ENCODE measurements around the gene CHST3. TPM values are rescaled to one million over a fixed set of nuclear protein-coding genes. Genes with fewer than 3 reads are reported as not detected.

The CHST3 gene
- total RNA-seq, 2 experiments from 2014 or later: 0.05 TPM; not detected in 1

DNA sequence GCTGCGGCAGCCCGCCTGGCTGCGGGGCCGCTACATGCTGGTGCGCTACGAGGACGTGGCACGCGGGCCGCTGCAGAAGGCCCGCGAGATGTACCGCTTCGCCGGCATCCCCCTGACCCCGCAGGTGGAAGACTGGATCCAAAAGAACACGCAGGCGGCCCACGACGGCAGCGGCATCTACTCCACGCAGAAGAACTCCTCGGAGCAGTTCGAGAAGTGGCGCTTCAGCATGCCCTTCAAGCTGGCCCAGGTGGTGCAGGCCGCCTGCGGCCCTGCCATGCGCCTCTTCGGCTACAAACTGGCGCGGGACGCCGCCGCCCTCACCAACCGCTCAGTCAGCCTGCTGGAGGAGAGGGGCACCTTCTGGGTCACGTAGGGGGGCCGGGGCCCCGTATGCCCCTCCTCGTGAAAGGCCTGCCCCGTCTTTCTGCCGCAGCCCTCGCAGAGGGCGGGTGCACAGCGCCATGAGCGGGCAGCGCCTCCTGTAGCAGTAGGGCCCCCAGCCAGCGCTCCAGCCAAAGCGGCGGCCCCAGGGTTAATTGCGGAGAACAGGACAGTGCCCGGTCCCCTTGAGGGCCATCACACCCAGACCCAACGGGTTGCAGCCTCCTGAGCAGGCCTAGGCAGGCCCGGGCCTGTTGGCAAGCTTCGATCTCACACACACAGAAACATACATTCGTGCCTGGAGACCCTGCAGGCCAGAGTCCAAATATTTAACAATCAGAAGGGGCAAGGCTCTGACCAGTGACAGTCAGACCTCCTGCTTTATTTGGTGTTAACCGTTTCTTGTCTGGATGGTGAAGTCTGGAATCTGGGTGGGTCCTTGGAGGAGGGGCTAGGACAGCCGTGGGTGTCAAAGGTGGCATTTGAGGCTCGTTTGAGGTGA, 44.1 kb downstream of the CHST3 start:
- no peaks in the 10 kb centered on the region for H3K9me3 Mint-ChIP-seq (ENCODE audit: low read depth)
- H3K27me3 Mint-ChIP-seq: no peaks in the 10 kb centered on the region
- H3K4me3 Mint-ChIP-seq: no peak overlapping the region
- no peaks in the 10 kb centered on the region for H3K36me3 Mint-ChIP-seq
- no peaks in the 10 kb centered on the region for H3K4me1 Mint-ChIP-seq
- CTCF ChIA-PET: no interaction called here
- DNase-seq (no peak), ATAC-seq (no peak)
- H3K27ac Mint-ChIP-seq: no peak overlapping the region

DNA sequence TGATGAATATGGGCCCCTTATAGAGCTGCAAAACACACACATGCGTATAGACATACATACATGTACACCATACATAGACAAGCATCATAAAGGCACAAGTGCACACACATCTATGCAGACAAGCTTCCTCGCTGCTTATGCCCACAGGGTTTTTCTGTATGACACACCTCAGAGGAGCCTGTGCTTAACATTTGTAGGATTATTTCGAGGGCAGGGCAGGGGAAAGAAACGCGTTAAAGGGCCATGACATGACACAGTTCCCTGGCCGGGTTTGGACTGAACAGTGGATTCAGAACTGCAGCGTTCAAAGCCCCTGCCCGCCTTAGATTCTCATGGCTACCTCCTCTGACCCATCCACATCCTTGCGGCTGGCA, 44.8 kb downstream of the CHST3 start:
- Mint-ChIP-seq H3K4me1 (no peaks in the 10 kb centered on the region), H3K27ac (no peak overlapping the region), H3K4me3 (no peak overlapping the region), H3K9me3 (ENCODE audit: low read depth) (no peaks in the 10 kb centered on the region), H3K36me3 (no peaks in the 10 kb centered on the region), H3K27me3 (no peaks in the 10 kb centered on the region)
- ATAC-seq (no peak), DNase-seq (no peak)
- CTCF ChIA-PET: no interaction called here

DNA sequence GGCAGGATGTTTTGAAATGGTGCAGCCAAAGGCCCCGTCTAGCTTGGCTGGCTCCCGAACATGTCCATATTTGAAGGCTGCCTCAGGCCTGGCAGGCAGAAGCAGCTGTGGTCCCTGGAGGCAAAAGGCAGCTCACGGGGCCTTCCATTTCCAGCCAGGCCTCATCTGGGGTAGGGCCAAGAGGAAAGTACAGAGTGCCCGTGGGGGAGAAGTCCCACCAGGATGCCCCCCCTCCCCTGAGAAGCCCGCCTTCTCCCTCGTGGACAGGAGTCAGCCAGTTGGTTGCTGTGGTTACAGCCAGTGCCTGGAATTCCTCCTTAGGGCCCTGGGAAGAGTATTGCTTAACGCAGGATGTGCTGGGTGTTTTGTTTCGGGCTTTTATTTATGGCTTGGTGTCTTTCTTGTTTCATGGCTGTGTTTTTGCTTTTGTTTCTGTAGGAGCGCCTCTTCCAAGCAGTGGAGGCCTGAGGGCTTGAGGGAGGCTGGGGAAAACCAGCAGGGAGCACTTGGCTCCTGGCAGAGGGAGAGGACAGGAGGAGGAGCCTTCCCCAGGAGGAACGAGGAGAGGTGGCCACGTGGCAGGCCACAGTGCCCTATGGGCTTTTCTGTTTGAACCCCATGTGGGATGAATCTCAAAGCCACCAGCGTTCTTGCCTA, 45.4 kb downstream of the CHST3 start:
- no peaks in the 10 kb centered on the region for H3K4me1 Mint-ChIP-seq
- no peaks in the 10 kb centered on the region for H3K36me3 Mint-ChIP-seq
- H3K27ac Mint-ChIP-seq: no peak overlapping the region
- CTCF ChIA-PET: no interaction called here
- H3K4me3 Mint-ChIP-seq: no peak overlapping the region
- H3K27me3 Mint-ChIP-seq: no peaks in the 10 kb centered on the region
- ATAC-seq (no peak), DNase-seq (no peak)
- no peaks in the 10 kb centered on the region for H3K9me3 Mint-ChIP-seq (ENCODE audit: low read depth)

DNA sequence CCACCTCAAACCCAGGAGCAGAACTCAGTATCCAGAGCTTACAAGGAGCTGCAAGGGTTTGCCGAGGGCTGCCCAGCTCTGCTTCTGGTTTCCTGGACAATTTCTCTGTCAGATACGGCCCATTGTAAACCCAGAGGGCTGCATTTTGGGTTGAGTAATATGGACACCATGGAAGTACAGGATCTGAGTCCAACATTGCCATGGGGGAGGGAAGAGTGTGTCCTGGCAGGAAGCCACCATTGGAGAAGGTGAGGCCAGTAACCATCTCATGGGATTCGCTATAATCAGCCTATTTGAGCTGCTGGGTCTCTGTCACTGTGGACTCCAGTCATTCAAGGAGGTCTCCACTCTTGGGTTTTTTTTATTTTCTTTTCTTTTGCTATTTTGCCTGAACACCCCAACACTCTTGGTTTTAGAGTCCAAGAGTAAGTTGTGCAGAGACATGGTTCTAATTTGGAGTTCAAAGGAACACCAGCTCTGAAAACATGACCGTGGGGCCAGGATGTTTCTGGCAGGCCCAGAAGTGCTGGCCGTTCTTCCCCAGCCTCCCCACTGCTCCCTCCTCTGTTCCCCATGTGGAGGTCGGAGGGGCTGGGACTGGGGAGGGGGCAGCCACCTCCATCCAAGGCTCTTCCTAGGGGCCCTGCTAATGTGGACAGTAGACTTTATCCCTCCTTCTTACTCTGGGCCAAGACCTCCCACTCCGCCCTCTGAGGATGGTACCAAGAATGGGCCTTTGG, 46.2 kb downstream of the CHST3 start:
- H3K9me3 Mint-ChIP-seq (ENCODE audit: low read depth): no peaks in the 10 kb centered on the region
- CTCF ChIA-PET: no interaction called here
- H3K27ac Mint-ChIP-seq: no peak overlapping the region
- H3K27me3 Mint-ChIP-seq: no peaks in the 10 kb centered on the region
- ATAC-seq: no peak
- no peak overlapping the region for H3K4me3 Mint-ChIP-seq
- DNase-seq: no peak
- no peaks in the 10 kb centered on the region for H3K36me3 Mint-ChIP-seq
- no peaks in the 10 kb centered on the region for H3K4me1 Mint-ChIP-seq

DNA sequence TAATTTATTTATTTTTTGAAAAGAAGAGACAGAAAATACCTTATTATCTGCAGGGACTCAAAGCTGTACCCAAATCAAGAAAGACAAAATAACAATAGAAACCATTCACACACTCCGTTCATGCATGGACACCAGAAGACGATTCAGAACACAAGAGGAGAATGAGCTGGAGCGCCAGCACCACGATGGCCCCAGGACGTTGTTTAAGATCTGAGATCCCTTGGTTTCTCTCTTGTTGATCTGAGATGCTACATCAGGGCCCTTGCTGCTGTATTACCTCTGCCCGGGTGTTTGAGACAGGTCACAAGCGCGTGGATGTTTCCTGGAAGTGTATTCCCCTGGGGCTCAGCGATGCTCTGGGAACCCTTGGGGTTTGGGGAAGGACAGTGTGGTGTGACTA, 46.8 kb downstream of the CHST3 start:
- Mint-ChIP-seq H3K36me3 (no peaks in the 10 kb centered on the region), H3K4me3 (no peak overlapping the region), H3K4me1 (no peaks in the 10 kb centered on the region), H3K27me3 (no peaks in the 10 kb centered on the region), H3K9me3 (ENCODE audit: low read depth) (no peaks in the 10 kb centered on the region), H3K27ac (no peak overlapping the region)
- ATAC-seq (no peak), DNase-seq (no peak)
- CTCF ChIA-PET: no interaction called here

DNA sequence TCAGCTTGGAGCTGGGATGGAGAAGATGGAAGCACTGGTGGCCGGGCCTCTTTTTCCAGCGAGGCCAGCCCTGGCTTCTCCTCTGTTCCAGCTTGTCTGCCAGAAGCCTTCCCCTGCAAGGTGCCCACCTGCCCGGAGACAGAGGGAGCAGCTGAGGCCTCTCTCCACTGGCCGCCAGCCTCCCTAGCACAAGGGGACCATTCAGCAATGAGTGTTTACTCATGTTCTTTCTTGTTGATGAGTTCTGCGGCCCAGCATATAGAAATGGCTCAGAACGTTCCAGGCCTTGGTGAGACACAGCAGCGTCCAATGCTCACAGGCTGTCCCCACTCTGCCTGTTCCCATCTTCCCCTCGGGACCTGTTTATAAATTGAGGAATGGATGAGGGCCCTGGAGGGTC, 47.3 kb downstream of the CHST3 start:
- H3K27ac Mint-ChIP-seq: no peak overlapping the region
- H3K27me3 Mint-ChIP-seq: no peaks in the 10 kb centered on the region
- ATAC-seq: no peak
- DNase-seq: no peak
- CTCF ChIA-PET: no interaction called here
- H3K9me3 Mint-ChIP-seq (ENCODE audit: low read depth): no peaks in the 10 kb centered on the region
- H3K36me3 Mint-ChIP-seq: no peaks in the 10 kb centered on the region
- H3K4me1 Mint-ChIP-seq: no peaks in the 10 kb centered on the region
- H3K4me3 Mint-ChIP-seq: no peak overlapping the region

DNA sequence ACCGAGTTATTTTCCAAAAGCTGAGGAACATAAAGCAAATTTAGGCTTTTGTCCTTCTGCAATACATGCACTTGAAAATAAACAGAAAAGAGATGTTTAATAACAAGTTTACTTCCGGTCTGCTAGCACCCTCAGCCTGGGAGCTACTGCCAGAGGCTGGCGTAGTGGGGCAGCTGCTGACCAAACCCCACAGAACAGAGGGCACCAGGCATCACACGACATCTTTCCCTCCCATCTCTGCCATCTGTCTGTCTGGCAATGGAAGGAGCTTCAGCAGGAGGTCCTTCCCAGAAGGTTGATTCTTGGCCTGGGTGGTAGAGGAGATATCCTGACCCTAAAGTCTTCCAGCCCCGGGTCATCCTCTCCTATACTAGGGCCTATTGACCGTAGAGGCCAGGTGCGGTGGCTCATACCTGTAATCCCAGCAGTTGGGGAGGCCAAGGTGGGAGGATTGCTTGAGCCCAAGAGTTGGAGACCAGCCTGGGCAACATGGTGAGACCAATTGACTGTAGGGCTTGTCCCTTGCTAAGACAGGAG, 47.8 kb downstream of the CHST3 start:
- H3K4me3 Mint-ChIP-seq: no peak overlapping the region
- CTCF ChIA-PET: no interaction called here
- ATAC-seq (no peak), DNase-seq (no peak)
- H3K4me1 Mint-ChIP-seq: no peaks in the 10 kb centered on the region
- H3K36me3 Mint-ChIP-seq: no peaks in the 10 kb centered on the region
- H3K9me3 Mint-ChIP-seq (ENCODE audit: low read depth): no peaks in the 10 kb centered on the region
- H3K27ac Mint-ChIP-seq: no peak overlapping the region
- no peaks in the 10 kb centered on the region for H3K27me3 Mint-ChIP-seq

DNA sequence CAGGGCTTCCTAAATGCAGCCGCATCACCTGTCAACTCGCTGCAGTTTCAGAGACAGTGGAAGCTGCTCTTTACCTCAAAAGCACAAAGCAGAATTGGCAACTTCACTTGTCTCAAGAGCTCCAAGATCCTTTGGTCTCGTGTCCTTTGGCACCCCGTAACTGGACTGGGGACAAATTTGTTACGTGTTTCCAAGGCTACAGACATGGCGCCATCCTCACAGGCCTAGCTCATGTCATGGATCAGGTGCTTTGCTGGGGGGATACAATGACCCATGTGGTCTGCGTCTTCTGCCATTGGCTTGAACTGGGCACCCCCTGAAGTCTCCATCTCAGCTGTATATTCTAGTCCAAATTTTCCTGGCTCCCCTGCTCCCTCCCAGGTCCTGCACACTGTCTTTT, 48.6 kb downstream of the CHST3 start:
- no peak for ATAC-seq
- no peak overlapping the region for H3K27ac Mint-ChIP-seq
- CTCF ChIA-PET: no interaction called here
- no peaks in the 10 kb centered on the region for H3K36me3 Mint-ChIP-seq
- no peaks in the 10 kb centered on the region for H3K4me1 Mint-ChIP-seq
- H3K9me3 Mint-ChIP-seq (ENCODE audit: low read depth): no peaks in the 10 kb centered on the region
- no peaks in the 10 kb centered on the region for H3K27me3 Mint-ChIP-seq
- no peak overlapping the region for H3K4me3 Mint-ChIP-seq
- DNase-seq: no peak

DNA sequence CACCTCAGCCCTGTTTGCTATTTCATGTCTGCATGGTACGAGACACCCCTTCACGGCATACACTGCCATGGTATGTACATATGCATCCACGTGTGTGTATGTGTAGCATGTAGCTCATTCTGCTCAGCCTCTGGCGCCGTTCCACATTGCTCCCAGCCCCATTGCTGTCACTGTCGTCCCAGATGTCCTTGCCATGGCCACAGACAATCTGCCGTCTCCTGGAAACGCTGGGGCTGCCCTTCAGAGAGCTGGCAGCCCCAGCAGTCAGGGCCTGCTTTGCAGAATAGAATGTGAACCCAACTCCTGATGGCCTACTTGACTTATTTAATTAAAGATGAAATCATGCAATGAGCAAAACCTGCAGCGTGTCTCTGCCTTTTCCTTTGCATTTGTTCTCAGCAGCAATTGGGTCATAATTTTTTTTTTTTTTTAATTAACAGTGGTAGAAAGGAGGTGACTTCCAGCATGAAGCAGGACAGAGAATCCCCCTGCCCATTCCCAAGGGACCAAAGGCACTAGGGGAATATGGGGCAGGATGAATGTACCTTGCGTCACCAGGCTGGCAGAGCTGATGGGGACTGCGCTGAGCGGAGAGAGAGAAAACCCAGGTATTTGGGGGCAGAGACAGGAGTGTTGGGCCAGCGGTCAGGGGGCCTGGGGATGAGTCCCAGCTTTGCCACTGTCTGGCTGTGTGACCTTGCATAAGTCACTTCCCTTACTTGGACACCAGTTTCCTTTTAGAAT, 49.2 kb downstream of the CHST3 start:
- ATAC-seq: no peak
- Mint-ChIP-seq H3K4me1 (no peaks in the 10 kb centered on the region), H3K27ac (no peak overlapping the region)

DNA sequence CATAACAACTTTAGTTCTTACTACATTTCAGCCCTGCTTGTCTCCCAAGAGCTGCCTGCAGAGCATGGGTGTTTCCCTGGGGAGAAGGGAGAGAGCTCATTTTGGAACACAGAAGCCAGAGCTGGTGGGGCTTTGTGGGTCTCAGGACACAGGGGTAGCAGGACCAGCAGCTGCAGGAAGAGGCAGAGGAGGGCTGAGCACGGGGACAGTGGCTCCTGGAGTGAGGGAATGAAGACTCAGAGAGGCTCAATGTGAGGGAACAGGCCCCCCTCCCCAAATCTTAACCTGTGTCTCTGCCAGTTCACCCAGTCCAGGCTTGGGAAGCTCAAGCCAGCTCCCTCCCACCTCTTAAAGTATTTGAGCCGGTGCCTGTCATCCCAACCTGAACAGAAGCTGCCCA, 50.0 kb downstream of the CHST3 start:
- no peaks in the 10 kb centered on the region for H3K27me3 Mint-ChIP-seq
- no peaks in the 10 kb centered on the region for H3K36me3 Mint-ChIP-seq
- no peak overlapping the region for H3K4me3 Mint-ChIP-seq
- no peaks in the 10 kb centered on the region for H3K4me1 Mint-ChIP-seq
- ATAC-seq: no peak
- H3K9me3 Mint-ChIP-seq (ENCODE audit: low read depth): no peaks in the 10 kb centered on the region
- CTCF ChIA-PET: interaction anchor here (1.5 kb wide), 1 partner anchor 34 kb away, joined by 4 read pairs; no protein-coding TSS in a partner anchor
- DNase-seq: no peak
- no peak overlapping the region for H3K27ac Mint-ChIP-seq

More for the DNA sequence above, 49.2 kb downstream of the CHST3 start:
- CTCF ChIA-PET: interaction anchor here (1.5 kb wide), 1 partner anchor 35 kb away, joined by 4 read pairs; no protein-coding TSS in a partner anchor
- no peak overlapping the region for H3K4me3 Mint-ChIP-seq
- DNase-seq: no peak
- no peaks in the 10 kb centered on the region for H3K36me3 Mint-ChIP-seq
- H3K9me3 Mint-ChIP-seq (ENCODE audit: low read depth): no peaks in the 10 kb centered on the region
- H3K27me3 Mint-ChIP-seq: no peaks in the 10 kb centered on the region

DNA sequence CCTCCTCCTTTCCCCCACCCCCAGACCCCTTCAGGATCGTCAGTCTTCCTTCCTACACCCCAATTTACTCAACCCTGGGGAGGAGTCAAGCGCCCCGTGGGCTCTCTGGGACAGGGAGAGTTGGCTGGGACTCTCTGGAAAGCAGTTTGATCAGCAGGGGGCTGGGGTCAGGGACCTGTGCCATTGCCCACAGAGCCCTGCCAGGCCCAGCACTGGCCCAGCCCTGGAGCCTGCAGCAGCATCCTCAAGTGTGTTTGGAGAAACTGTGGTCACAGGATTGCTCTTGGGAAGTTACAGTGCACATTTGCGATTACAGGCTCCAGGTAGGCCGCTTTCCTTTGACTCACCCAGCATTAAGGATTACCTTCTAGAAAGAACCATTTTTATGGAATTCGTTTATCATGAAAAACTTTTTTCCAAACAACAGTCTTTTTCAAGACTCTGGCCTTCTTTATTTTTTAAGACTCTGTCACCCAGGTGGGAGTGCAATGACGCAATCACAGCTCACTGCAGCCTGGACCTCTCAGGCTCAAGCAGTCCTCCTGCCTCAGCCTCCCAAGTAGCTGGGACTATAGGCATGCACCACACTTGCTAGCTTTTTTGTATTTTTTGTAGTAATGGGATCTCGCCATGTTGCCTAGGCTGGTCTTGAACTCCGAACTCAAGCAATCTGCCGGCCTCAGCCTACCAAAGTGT, 50.7 kb downstream of the CHST3 start:
- CTCF ChIA-PET: interaction anchor here (1.5 kb wide), 1 partner anchor 34 kb away, joined by 4 read pairs; no protein-coding TSS in a partner anchor
- no peak for ATAC-seq
- no peak overlapping the region for H3K4me3 Mint-ChIP-seq
- no peaks in the 10 kb centered on the region for H3K27me3 Mint-ChIP-seq
- no peak overlapping the region for H3K27ac Mint-ChIP-seq
- no peaks in the 10 kb centered on the region for H3K36me3 Mint-ChIP-seq
- H3K4me1 Mint-ChIP-seq: no peaks in the 10 kb centered on the region
- DNase-seq: no peak
- no peaks in the 10 kb centered on the region for H3K9me3 Mint-ChIP-seq (ENCODE audit: low read depth)

DNA sequence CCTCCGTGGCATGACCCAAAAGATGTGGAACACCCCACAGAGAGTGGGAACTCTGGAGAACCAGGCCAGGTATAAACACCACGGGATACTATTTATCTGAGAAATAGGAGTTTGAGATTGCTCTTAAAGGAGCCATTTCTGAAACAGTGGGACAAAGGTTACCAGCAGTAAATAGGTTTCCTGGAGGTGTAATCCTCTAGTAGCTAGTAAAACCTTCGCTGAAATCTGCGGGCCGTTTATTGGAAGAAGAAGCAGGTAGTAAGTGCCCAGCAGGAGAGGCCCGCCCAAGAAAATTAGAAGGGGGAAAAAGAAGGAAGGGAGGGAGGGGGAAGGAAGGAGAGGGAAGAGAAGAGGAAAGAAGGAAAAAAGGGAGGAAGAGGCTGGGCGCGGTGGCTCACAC, 51.6 kb downstream of the CHST3 start:
- no peaks in the 10 kb centered on the region for H3K36me3 Mint-ChIP-seq

More for the DNA sequence above, 51.6 kb downstream of the CHST3 start:
- Mint-ChIP-seq H3K27me3 (no peaks in the 10 kb centered on the region), H3K9me3 (ENCODE audit: low read depth) (no peaks in the 10 kb centered on the region), H3K4me3 (no peak overlapping the region), H3K27ac (no peak overlapping the region), H3K4me1 (peaks cover 1% of the 10 kb centered on the region)
- no peak for DNase-seq
- CTCF ChIA-PET: no interaction called here
- no peak for ATAC-seq
